OCI-LY1 (cell line): ENCODE measurements around the gene NAV2.

Experiments used
- H2AFZ ChIP-seq: fragments of 200-600 bp; sonication (generic), shearing (Covaris generic); 2 replicates; pipeline ENCODE4 v1.6.0; 2014; ENCODE audit warnings: antibody characterized with exemption, mild to moderate bottlenecking, low read length
- H3F3A ChIP-seq: fragments of 200-600 bp; sonication (generic), shearing (Covaris generic); 2 replicates; pipeline ENCODE4 v1.6.0; 2014; ENCODE audit warnings: mild to moderate bottlenecking, antibody characterized with exemption, low read length, moderate library complexity; ENCODE audit not compliant: insufficient read depth
- H3K27ac ChIP-seq: fragments of 200-600 bp; sonication (generic); 2 replicates; pipeline ENCODE4 v1.5.1; 2014; ENCODE audit warnings: low read length, mixed run types, mild to moderate bottlenecking, low read depth; ENCODE audit not compliant: poor library complexity, severe bottlenecking
- H3K27me3 ChIP-seq: fragments of 200-600 bp; sonication (generic); 2 replicates; pipeline ENCODE4 v1.6.0; 2014; ENCODE audit warnings: antibody characterized with exemption, mild to moderate bottlenecking, low read length, moderate library complexity; ENCODE audit not compliant: insufficient read depth
- H3K36me3 ChIP-seq: fragments of 200-600 bp; sonication (generic); 2 replicates; pipeline ENCODE4 v1.6.1; 2014; ENCODE audit warnings: mild to moderate bottlenecking, antibody characterized with exemption, low read length, moderate library complexity, mixed read lengths; ENCODE audit not compliant: insufficient read depth
- H3K4me1 ChIP-seq: fragments of 200-600 bp; sonication (generic); 2 replicates; pipeline ENCODE4 v1.5.1; 2014; ENCODE audit warnings: mild to moderate bottlenecking, low read length, moderate library complexity; ENCODE audit not compliant: insufficient read depth, severe bottlenecking
- H3K4me2 ChIP-seq: fragments of 200-600 bp; sonication (generic), shearing (Covaris generic); 2 replicates; pipeline ENCODE4 v1.6.1; 2014; ENCODE audit warnings: low read length
- H3K4me3 ChIP-seq: fragments of 200-600 bp; sonication (generic); 2 replicates; pipeline ENCODE4 v1.5.1; 2014; ENCODE audit warnings: low read length, low read depth, mild to moderate bottlenecking, mixed read lengths; ENCODE audit not compliant: poor library complexity, severe bottlenecking
- H3K79me2 ChIP-seq: fragments of 200-600 bp; shearing (Covaris generic); 2 replicates; pipeline ENCODE4 v1.6.1; 2016; ENCODE audit warnings: mixed run types, low read length, mixed read lengths; ENCODE audit not compliant: insufficient read depth
- H3K9ac ChIP-seq: fragments of 200-600 bp; sonication (generic), shearing (Covaris generic); 2 replicates; pipeline ENCODE4 v1.6.1; 2014; ENCODE audit warnings: mild to moderate bottlenecking, low read length, mixed read lengths
- H3K9me2 ChIP-seq: fragments of 200-600 bp; sonication (generic), shearing (Covaris generic); 2 replicates; pipeline ENCODE4 v1.6.1; 2014; ENCODE audit warnings: low read depth, mild to moderate bottlenecking, low read length, mixed read lengths
- H3K9me3 ChIP-seq: fragments of 200-600 bp; shearing (Covaris generic); 2 replicates; pipeline ENCODE4 v1.6.1; 2014; ENCODE audit warnings: low read length, mixed read lengths
- H4K20me1 ChIP-seq: fragments of 200-600 bp; sonication (generic), shearing (Covaris generic); 2 replicates; pipeline ENCODE4 v1.6.0; 2016; ENCODE audit warnings: mild to moderate bottlenecking, low read length; ENCODE audit not compliant: insufficient read depth
- EZH2 ChIP-seq: fragments of 200-600 bp; sonication (generic), shearing (Covaris generic); IDR thresholded peaks from 2 replicates; pipeline ENCODE4 v1.8.0; 2017; ENCODE audit warnings: borderline replicate concordance, mixed run types, mild to moderate bottlenecking, antibody characterized with exemption, low read length, moderate library complexity, mixed read lengths
- TF ChIP-seq, protein P1 (sequence below): fragments of 200-600 bp; sonication (generic), shearing (Covaris generic); IDR thresholded peaks from 2 replicates; pipeline ENCODE4 v1.5.1; 2017; ENCODE audit warnings: mild to moderate bottlenecking, antibody characterized with exemption, low read length, moderate library complexity, mixed read lengths

The NAV2 gene

GRCh38 chr11:19957294-19957943 is 244.8 kb downstream of the NAV2 start:
- Histone ChIP-seq H3K4me1 (no peaks in the 10 kb centered on the region), H3K4me2 (no peak overlapping the region), H3K36me3 (no peaks in the 10 kb centered on the region), H3K4me3 (no peak overlapping the region), H3K9me2 (no peaks in the 10 kb centered on the region), H3K27me3 (no peaks in the 10 kb centered on the region), H3K79me2 (no peaks in the 10 kb centered on the region), H3K27ac (no peak overlapping the region), H4K20me1 (no peaks in the 10 kb centered on the region), H3K9ac (no peak overlapping the region), H3K9me3 (no peaks in the 10 kb centered on the region), H3F3A (no peaks in the 10 kb centered on the region), H2AFZ (no peak overlapping the region)
- TF ChIP-seq, protein P1, sequence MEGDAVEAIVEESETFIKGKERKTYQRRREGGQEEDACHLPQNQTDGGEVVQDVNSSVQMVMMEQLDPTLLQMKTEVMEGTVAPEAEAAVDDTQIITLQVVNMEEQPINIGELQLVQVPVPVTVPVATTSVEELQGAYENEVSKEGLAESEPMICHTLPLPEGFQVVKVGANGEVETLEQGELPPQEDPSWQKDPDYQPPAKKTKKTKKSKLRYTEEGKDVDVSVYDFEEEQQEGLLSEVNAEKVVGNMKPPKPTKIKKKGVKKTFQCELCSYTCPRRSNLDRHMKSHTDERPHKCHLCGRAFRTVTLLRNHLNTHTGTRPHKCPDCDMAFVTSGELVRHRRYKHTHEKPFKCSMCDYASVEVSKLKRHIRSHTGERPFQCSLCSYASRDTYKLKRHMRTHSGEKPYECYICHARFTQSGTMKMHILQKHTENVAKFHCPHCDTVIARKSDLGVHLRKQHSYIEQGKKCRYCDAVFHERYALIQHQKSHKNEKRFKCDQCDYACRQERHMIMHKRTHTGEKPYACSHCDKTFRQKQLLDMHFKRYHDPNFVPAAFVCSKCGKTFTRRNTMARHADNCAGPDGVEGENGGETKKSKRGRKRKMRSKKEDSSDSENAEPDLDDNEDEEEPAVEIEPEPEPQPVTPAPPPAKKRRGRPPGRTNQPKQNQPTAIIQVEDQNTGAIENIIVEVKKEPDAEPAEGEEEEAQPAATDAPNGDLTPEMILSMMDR: no peak
- no peak for TF ChIP-seq EZH2

- Histone ChIP-seq H3K9me3 (no peaks in the 10 kb centered on the region), H3K4me1 (no peaks in the 10 kb centered on the region), H3K27me3 (no peaks in the 10 kb centered on the region), H4K20me1 (no peaks in the 10 kb centered on the region), H3K9ac (no peak overlapping the region), H3K9me2 (no peaks in the 10 kb centered on the region), H3K36me3 (no peaks in the 10 kb centered on the region), H3F3A (no peaks in the 10 kb centered on the region), H3K4me3 (no peak overlapping the region), H3K27ac (no peak overlapping the region), H3K79me2 (no peaks in the 10 kb centered on the region), H3K4me2 (no peak overlapping the region), H2AFZ (no peak overlapping the region)
- TF ChIP-seq, protein P1: no peak
- TF ChIP-seq EZH2: no peak
These were observed 245.6 kb downstream of the NAV2 start for GRCh38 chr11:19958204-19958603.

DNA sequence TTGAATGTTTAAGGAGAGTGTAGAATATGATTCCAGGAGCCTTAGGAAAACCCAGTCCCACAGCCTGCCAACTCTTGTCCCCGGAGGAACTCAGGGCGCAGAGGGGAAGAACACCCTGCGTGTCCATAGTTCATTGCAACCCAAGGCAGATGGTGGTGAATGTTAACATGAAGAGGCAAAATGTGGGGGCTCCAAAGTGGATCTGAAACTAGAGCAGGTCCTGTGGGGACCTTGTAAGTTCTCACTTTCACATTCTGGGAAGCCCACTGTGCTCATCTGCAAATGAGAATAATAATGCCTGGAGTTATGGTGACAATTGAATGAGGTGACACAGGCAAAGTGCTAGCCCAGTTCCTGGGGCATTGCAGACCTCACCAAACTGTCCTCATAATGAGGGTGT is 246.6 kb downstream of the NAV2 start:
- Histone ChIP-seq H3K9ac (no peak overlapping the region), H3K36me3 (no peaks in the 10 kb centered on the region), H3K9me3 (no peaks in the 10 kb centered on the region), H4K20me1 (no peaks in the 10 kb centered on the region), H3K27ac (no peak overlapping the region), H3K4me2 (no peak overlapping the region), H3F3A (no peaks in the 10 kb centered on the region), H3K79me2 (no peaks in the 10 kb centered on the region), H3K27me3 (no peaks in the 10 kb centered on the region), H3K4me3 (no peak overlapping the region), H2AFZ (no peak overlapping the region), H3K4me1 (no peaks in the 10 kb centered on the region), H3K9me2 (no peaks in the 10 kb centered on the region)
- TF ChIP-seq, protein P1: no peak
- TF ChIP-seq EZH2: no peak
